Measurements from ENCODE around the gene IL36B. TPM values are rescaled to one million over a fixed set of nuclear protein-coding genes. Genes with fewer than 3 reads are reported as not detected.

Gene IL36B
- total RNA-seq, 2 experiments from 2014 or later, result not detected

DNA sequence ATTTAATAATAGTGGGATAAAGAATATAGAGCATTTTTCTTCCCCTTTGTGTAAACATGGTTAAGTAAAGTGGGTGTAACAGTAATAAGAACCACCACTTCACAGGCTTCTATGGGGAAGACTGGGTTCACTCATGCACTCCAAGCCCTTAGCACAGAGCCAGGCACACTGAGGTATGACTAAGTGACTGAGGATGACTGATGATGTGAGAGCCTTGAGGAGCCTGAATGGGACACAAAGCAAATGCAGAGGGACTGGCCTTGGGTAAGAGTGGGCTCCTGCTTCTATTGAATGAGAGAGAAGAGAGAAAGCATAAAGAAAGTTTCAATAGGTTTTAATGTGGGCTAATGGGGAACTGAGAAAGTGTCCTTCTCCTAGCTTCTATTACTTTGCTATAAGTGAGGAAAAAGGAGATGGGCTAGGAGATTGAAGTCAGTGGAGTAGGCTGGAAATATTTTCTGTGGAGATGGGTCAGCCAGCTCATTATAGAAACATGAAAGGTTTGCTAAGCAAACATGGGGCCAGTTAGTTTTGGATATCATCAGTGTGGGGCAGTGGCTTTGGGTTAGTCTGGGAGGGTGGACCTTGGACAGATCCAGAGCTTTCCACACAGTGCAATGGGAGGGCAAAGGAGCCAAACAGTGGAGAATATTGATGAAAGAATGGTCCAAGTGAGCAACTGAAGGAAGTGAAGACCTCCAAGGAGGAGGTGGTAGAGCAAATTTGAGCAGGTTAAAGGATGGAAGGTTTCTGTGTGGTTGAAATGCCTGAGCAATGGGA, 35.7 kb upstream of the IL36B start:
- Mint-ChIP-seq H3K4me1 (ENCODE audit: low read depth) (no peaks in the 10 kb centered on the region), H3K27me3 (no peaks in the 10 kb centered on the region), H3K4me3 (no peak overlapping the region), H3K36me3 (ENCODE audit: low read depth) (no peaks in the 10 kb centered on the region), H3K9me3 (peaks cover 3% of the 10 kb centered on the region), H3K27ac (no peak overlapping the region)
- H3K4me3 ChIP-seq (ENCODE audit: low read length), result no peak overlapping the region
- intact Hi-C loops (cut with DNase I, micrococcal nuclease), result no loop called here
- ATAC-seq (ENCODE audit: poor library complexity), result no peak
- H3K4me1 ChIP-seq (ENCODE audit: insufficient read depth, low read length), result no peaks in the 10 kb centered on the region
- TF ChIP-seq, protein P1, sequence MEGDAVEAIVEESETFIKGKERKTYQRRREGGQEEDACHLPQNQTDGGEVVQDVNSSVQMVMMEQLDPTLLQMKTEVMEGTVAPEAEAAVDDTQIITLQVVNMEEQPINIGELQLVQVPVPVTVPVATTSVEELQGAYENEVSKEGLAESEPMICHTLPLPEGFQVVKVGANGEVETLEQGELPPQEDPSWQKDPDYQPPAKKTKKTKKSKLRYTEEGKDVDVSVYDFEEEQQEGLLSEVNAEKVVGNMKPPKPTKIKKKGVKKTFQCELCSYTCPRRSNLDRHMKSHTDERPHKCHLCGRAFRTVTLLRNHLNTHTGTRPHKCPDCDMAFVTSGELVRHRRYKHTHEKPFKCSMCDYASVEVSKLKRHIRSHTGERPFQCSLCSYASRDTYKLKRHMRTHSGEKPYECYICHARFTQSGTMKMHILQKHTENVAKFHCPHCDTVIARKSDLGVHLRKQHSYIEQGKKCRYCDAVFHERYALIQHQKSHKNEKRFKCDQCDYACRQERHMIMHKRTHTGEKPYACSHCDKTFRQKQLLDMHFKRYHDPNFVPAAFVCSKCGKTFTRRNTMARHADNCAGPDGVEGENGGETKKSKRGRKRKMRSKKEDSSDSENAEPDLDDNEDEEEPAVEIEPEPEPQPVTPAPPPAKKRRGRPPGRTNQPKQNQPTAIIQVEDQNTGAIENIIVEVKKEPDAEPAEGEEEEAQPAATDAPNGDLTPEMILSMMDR (IDR thresholded peaks at IDR 0.05), result no peak
- ChIA-PET POLR2A (no interaction called here), CTCF (no interaction called here)
- H3K36me3 ChIP-seq (ENCODE audit: insufficient read depth, low read length), result no peaks in the 10 kb centered on the region
- peaks cover 4 to 5% of the 10 kb centered on the region in 2 experiments for H3K9me3 ChIP-seq (ENCODE audit: control insufficient read depth in 1 of 2, insufficient read depth in 1 of 2, low read length in 2 of 2)
- H3K27ac ChIP-seq (ENCODE audit: low read depth in 1 of 2, low read length in 2 of 2), result no peak overlapping the region
- DNase-seq, result no peak
- peaks cover 0 to 2% of the 10 kb centered on the region in 2 experiments for H3K27me3 ChIP-seq (ENCODE audit: control insufficient read depth in 1 of 2, insufficient read depth in 2 of 2, low read length in 2 of 2)

DNA sequence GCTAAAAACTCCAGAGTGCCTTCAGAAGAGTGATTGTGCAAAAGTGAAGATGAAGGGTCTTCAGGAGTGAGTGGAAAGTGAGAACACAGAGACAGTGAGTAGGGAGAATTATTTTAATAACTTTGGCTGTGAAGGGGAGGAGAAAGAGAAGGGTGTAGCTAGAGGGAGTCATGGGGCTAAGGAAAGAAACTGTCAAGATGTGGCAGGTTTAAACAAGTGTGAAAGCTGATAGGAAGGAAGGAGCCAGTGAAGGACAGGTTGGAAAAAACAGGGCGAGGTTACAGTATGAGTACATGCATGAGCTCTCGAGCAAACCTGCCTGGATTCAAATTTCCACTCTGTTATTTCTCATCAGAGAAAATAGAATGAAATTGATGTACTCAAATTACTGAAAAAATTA, 32.9 kb upstream of the IL36B start:
- ATAC-seq (ENCODE audit: poor library complexity), result no peak
- H3K36me3 Mint-ChIP-seq (ENCODE audit: low read depth), result no peaks in the 10 kb centered on the region
- H3K27me3 ChIP-seq (ENCODE audit: control insufficient read depth in 1 of 2, insufficient read depth in 2 of 2, low read length in 2 of 2), result peaks cover 0 to 2% of the 10 kb centered on the region in 2 experiments
- POLR2A ChIA-PET, result no interaction called here
- H3K9me3 ChIP-seq (ENCODE audit: control insufficient read depth in 1 of 2, insufficient read depth in 1 of 2, low read length in 2 of 2), result peaks cover 4 to 5% of the 10 kb centered on the region in 2 experiments
- no peaks in the 10 kb centered on the region for H3K27me3 Mint-ChIP-seq
- TF ChIP-seq, protein P1 (IDR thresholded peaks at IDR 0.05), result no peak
- no peaks in the 10 kb centered on the region for H3K4me1 Mint-ChIP-seq (ENCODE audit: low read depth)
- no peaks in the 10 kb centered on the region for H3K36me3 ChIP-seq (ENCODE audit: insufficient read depth, low read length)
- H3K4me3 ChIP-seq (ENCODE audit: low read length), result no peak overlapping the region
- CTCF ChIA-PET, result no interaction called here
- H3K27ac Mint-ChIP-seq, result no peak overlapping the region
- peaks cover 3% of the 10 kb centered on the region for H3K9me3 Mint-ChIP-seq
- intact Hi-C loops (cut with DNase I, micrococcal nuclease), result no loop called here
- no peaks in the 10 kb centered on the region for H3K4me1 ChIP-seq (ENCODE audit: insufficient read depth, low read length)
- H3K4me3 Mint-ChIP-seq, result no peak overlapping the region
- no peak overlapping the region for H3K27ac ChIP-seq (ENCODE audit: low read depth in 1 of 2, low read length in 2 of 2)
- no peak for DNase-seq

DNA sequence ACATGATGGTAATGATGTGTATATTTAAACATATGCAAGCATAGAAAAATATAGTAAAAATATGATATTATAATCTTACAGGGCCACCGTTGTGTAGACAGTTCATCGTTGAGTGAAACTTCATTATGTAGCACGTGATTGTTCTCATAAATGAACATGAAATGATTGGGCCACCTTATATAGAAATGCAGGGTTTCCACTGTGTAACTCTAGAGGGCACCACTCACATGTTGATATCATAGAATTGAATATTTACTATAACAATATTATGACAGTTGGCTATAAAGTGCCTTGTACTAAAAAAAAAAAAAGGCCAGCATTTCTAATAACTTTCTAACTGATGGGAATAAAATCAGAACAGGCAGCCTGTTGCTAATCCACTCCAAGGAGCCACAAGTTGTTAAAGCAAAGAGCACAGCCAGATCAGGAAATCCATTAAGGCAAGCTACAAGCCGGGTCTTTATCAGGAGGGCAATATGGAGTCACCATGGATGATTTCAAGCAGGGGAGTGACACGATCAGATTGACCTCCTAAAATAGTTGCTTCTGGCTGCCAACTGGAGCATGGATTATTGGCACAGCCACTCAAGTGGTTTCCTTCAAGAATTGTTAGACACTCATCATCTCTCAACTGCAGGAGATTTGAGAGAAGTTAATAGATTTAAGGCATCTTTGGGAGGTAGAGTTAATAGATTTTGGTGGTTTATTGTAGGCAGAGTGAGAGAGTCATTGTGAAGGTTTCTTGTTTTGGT, 31.8 kb upstream of the IL36B start:
- POLR2A ChIA-PET, result no interaction called here

More for the DNA sequence above, 31.8 kb upstream of the IL36B start:
- peak in 3 of 14 experiments; percentile 32 to 40 (median 39) for DNase-seq
- CTCF ChIA-PET, result no interaction called here
- Mint-ChIP-seq H3K4me1 (ENCODE audit: low read depth) (no peaks in the 10 kb centered on the region), H3K36me3 (ENCODE audit: low read depth) (no peaks in the 10 kb centered on the region), H3K4me3 (no peak overlapping the region), H3K27me3 (no peaks in the 10 kb centered on the region), H3K27ac (no peak overlapping the region), H3K9me3 (peaks cover 3% of the 10 kb centered on the region)
- TF ChIP-seq, protein P1 (IDR thresholded peaks at IDR 0.05), result no peak
- ATAC-seq (ENCODE audit: poor library complexity), result peak; percentile 66
- Histone ChIP-seq H3K4me3 (ENCODE audit: low read length) (no peak overlapping the region), H3K36me3 (ENCODE audit: insufficient read depth, low read length) (no peaks in the 10 kb centered on the region), H3K27me3 (ENCODE audit: control insufficient read depth in 1 of 2, insufficient read depth in 2 of 2, low read length in 2 of 2) (peaks cover 0 to 2% of the 10 kb centered on the region in 2 experiments), H3K27ac (ENCODE audit: low read depth in 1 of 2, low read length in 2 of 2) (no peak overlapping the region), H3K9me3 (ENCODE audit: control insufficient read depth in 1 of 2, insufficient read depth in 1 of 2, low read length in 2 of 2) (peaks cover 4 to 5% of the 10 kb centered on the region in 2 experiments), H3K4me1 (ENCODE audit: insufficient read depth, low read length) (no peaks in the 10 kb centered on the region)
- intact Hi-C loops (cut with DNase I, micrococcal nuclease), result loop anchor here in 1 of 2 experiments (5.0 kb wide), 1 partner anchor 113 kb away; no protein-coding TSS in a partner anchor

All from CD4-positive, alpha-beta T cell (primary cell).